Bronchial epithelial cell (primary cell): ENCODE measurements around the gene PECR. TPM values are rescaled to one million over a fixed set of nuclear protein-coding genes. Genes with fewer than 3 reads are reported as not detected.
A peak's percentile ranks its signal among the peaks of the same experiment; 100 is the strongest.
"Not testable (repeated sequence)": the region's sequence is repeated elsewhere in the genome, so short reads cannot be mapped to it uniquely, and the experiment has no call there.

Experiments
- DNase-seq: peaks from one replicate; pipeline ENCODE4 v3.0.0-alpha.2; 2010; ENCODE audit warnings: low read depth
- FAIRE-seq: peaks from 2 replicates; lab custom pipeline; 2011; peaks lifted over from hg19 to GRCh38; lab: Jason Lieb, UNC
- H3K27me3 ChIP-seq: 2 replicates; pipeline ENCODE4 v1.5.1; 2011; ENCODE audit warnings: low read length; ENCODE audit not compliant: control insufficient read depth, insufficient read depth
- H3K36me3 ChIP-seq: 2 replicates; pipeline ENCODE4 v1.5.1; 2011; ENCODE audit warnings: low read length; ENCODE audit not compliant: control insufficient read depth, insufficient read depth
- H3K4me3 ChIP-seq: 2 replicates; pipeline ENCODE4 v1.5.1; 2011; ENCODE audit warnings: mild to moderate bottlenecking, low read depth, low read length, control low read depth
- total RNA-seq: library from RNA; depleted of rRNA; stranded (reverse); fragments of >200 nt; gene quantifications from 2 replicates; pipeline ENCODE4 v1.2.1, GENCODE V29; 2014
- TF ChIP-seq, protein P1 (sequence below): IDR thresholded peaks from 2 replicates; pipeline ENCODE4 v1.5.1; 2011; ENCODE audit warnings: mild to moderate bottlenecking, moderate library complexity, low read length, control low read depth, inconsistent platforms; ENCODE audit not compliant: insufficient read depth, severe bottlenecking

PECR gene
- total RNA-seq, 1 donor from 2014 or later: 21.3 TPM

DNA sequence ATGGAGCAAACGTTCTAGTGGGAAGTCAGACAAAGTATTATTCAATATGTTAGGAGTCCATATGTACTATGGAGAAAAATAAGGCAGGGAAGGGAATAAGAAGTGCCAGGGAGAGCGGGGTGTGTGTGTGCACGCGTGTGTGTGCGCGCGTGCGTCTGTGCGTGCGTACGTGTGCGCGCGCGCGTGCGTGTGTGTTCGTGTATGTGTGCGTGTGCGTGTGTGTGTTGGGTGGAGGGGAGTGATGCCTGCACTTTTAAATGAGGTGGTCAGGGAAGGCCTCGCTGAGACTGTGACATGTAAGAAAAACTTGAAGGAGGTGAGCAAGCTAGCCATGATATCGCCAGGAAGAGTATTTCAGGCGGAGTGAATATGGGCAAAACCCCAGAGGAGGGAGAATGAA is 66.6 kb downstream of the PECR start:
- DNase-seq (no peak), FAIRE-seq (no peak)
- TF ChIP-seq, protein P1, sequence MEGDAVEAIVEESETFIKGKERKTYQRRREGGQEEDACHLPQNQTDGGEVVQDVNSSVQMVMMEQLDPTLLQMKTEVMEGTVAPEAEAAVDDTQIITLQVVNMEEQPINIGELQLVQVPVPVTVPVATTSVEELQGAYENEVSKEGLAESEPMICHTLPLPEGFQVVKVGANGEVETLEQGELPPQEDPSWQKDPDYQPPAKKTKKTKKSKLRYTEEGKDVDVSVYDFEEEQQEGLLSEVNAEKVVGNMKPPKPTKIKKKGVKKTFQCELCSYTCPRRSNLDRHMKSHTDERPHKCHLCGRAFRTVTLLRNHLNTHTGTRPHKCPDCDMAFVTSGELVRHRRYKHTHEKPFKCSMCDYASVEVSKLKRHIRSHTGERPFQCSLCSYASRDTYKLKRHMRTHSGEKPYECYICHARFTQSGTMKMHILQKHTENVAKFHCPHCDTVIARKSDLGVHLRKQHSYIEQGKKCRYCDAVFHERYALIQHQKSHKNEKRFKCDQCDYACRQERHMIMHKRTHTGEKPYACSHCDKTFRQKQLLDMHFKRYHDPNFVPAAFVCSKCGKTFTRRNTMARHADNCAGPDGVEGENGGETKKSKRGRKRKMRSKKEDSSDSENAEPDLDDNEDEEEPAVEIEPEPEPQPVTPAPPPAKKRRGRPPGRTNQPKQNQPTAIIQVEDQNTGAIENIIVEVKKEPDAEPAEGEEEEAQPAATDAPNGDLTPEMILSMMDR: no peak
- Histone ChIP-seq H3K27me3 (no peaks in the 10 kb centered on the region), H3K36me3 (no peaks in the 10 kb centered on the region), H3K4me3 (no peak overlapping the region)

DNA sequence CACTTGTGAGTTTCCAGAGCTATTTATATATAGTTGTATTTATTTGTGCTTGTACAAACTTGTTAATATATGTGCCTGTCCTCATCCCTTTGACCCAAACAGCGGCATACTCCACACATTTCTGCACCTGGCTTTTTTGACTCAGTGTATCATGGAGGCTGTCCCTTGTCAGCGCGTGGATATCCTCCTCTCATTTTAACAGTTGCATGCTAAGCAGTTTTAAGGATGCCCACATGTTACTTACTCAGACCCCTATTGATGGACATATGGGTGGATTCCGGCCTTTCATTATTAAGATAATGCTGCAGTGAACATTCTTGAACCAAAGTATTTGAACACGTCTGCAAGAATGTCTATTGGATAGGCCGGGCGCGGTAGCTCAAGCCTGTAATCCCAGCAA is 67.6 kb downstream of the PECR start:
- no peak overlapping the region for H3K4me3 ChIP-seq
- DNase-seq: no peak

DNA sequence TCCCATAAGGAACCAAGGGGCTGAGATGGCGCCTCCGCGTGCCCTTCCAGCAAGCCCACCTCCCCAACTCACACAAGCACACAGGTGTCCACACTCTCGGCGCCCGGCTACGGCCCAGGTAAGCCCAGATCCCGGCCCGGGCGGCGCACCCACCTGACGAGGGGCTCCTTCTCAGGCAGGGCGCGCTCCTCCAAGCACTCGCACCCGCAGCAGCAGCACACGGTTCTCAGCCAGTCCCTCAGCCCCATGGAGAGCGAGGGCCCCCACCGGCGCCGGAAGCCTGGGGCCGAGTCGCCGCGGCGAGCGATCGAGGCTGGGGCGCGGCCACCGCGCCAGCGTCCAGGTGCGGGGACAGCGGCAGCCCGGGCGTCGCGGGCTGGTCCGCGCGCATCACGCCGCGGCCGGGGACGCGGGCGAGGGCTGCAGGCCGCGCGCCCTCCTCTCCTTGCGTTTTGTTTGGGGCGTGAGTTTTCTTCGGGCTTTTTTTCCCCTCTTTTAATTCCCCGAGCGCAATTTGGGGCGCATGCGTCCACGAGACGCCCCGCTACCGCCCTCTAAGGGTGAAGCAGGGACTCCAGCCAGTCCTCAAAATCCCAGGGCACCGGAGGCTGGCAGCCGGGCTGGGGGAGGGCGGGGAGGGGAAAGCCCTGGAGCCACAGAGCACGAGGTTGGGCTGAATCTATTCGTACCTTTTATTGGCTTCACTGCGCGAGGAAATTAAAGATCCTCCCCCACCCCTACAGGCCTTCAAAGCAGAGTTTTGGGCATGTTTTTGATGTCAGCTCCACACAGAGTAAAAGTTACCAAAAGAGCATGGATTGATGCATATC is 68.3 kb downstream of the PECR start, which contains the start of gene MREG:
MREG (minus strand) TSS at position 472 of the 830 bp plus-strand sequence; CDS start at position 248, 224 bp downstream.
- DNase-seq (peak; percentile 65), FAIRE-seq (no peak)
- Histone ChIP-seq H3K4me3 (peak within 1 kb of the TSS; percentile 82), H3K36me3 (no peaks in the 10 kb centered on the region), H3K27me3 (no peaks in the 10 kb centered on the region)
- TF ChIP-seq, protein P1: peak; percentile 76

More for the DNA sequence above, 67.6 kb downstream of the PECR start:
- no peak for FAIRE-seq
- H3K27me3 ChIP-seq: no peaks in the 10 kb centered on the region
- no peaks in the 10 kb centered on the region for H3K36me3 ChIP-seq
- TF ChIP-seq, protein P1: no peak

DNA sequence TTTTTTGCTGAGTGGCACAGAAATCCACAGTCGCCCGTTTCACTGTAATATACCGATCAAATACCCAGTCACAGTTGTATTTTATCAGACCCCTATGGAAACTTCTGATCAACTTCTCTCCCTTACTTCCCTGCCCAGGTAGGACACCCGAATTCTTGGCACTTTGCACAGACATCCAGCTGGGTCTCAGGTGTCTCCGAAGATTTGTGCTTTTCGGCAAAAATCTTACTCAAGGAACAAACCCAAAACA is 68.9 kb downstream of the PECR start:
- TF ChIP-seq, protein P1: no peak
- FAIRE-seq: no peak
- H3K36me3 ChIP-seq: no peaks in the 10 kb centered on the region
- H3K27me3 ChIP-seq: no peaks in the 10 kb centered on the region
- peak overlapping the region; percentile 82 for H3K4me3 ChIP-seq
- DNase-seq: no peak

DNA sequence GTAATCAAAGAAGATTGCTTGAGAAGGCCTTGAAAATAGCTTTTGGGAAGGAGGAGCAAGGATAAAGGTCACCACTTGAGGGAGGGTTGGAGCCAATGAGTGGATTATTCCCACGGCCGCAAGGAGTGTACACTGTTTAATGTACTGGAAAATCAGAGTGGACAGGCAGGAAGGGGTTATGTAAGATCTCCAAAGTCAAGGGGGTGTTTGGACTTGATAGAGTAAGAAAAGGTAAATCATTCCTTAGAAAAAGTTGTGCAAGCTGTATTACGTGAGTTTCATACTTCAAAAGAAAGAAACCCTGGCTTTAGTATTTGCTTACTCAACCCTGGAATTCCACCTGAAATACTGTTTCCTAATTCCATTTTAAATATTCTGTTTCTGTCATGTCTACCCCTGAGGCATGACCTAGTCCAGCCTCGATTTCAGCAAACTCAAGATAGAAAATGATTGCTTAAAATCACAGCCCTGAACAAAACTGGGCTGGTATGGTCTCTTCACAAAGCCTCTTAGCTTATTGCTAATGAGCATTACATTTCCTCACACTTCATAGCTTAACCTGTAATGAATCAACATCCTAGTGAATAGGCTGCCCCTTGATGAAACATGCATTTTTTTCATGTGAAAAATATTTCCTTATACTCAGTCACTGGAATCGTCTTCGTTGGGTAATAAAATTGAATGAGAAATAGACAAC is 69.3 kb downstream of the PECR start:
- Histone ChIP-seq H3K27me3 (no peaks in the 10 kb centered on the region), H3K4me3 (peak overlapping the region; percentile 82), H3K36me3 (no peaks in the 10 kb centered on the region)
- TF ChIP-seq, protein P1: peak; percentile 4
- FAIRE-seq (no peak), DNase-seq (peak; percentile 95)

DNA sequence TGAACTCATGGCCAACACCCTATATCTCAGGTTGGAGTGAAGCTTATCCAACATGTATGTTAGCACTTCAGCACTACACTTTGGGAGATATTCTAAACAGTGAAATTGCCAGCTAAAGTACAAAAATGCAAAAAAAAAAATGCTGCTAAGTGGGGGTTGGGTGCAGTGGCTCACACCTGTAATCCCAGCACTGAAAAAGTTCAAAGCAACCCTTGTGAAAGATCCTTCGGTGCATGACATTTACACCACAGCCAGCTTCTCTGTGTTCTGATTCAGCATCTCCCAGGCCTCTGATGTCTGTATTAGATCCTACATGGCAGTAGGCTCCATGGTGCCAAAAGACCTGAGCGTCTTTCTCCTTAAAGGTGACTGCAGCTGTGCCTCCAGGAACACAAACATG is 72.4 kb downstream of the PECR start:
- H3K36me3 ChIP-seq, DNase-seq, H3K4me3 ChIP-seq, H3K27me3 ChIP-seq, FAIRE-seq: not testable (repeated sequence)
